Endodermal cell (in vitro differentiated cells): Measurements from ENCODE around the gene TXNDC12. TPM values are rescaled to one million over a fixed set of nuclear protein-coding genes. Genes with fewer than 3 reads are reported as not detected.
A peak's percentile ranks its signal among the peaks of the same experiment; 100 is the strongest.

Source experiments
- DNase-seq: peaks from one replicate; pipeline ENCODE4 v3.0.0-alpha.2; 2017
- H3K27ac ChIP-seq: 2 replicates; pipeline ENCODE4 v1.5.1; 2013; ENCODE audit warnings: mild to moderate bottlenecking, low read depth, low read length, moderate library complexity
- H3K27me3 ChIP-seq: 2 replicates; pipeline ENCODE4 v1.6.1; 2013; ENCODE audit warnings: mild to moderate bottlenecking, low read length, moderate library complexity; ENCODE audit not compliant: insufficient read depth, control insufficient read depth, poor library complexity, severe bottlenecking
- H3K36me3 ChIP-seq: 2 replicates; pipeline ENCODE4 v1.7.0; 2013; ENCODE audit warnings: mild to moderate bottlenecking, low read length, moderate library complexity; ENCODE audit not compliant: control insufficient read depth, insufficient read depth
- H3K4me1 ChIP-seq: one replicate; pipeline ENCODE4 v1.7.0; 2013; ENCODE audit warnings: low read length; ENCODE audit not compliant: control insufficient read depth, insufficient read depth
- H3K4me3 ChIP-seq: 2 replicates; pipeline ENCODE4 v1.5.1; 2013; ENCODE audit warnings: mild to moderate bottlenecking, low read length, moderate library complexity
- H3K9ac ChIP-seq: 2 replicates; pipeline ENCODE4 v1.6.1; 2013; ENCODE audit warnings: mild to moderate bottlenecking, low read length, moderate library complexity; ENCODE audit not compliant: poor library complexity, severe bottlenecking; ENCODE audit errors: extremely low read depth
- H3K9me3 ChIP-seq: 2 replicates; pipeline ENCODE4 v1.6.1; 2013; ENCODE audit warnings: mild to moderate bottlenecking, low read length, moderate library complexity; ENCODE audit not compliant: control insufficient read depth
- H3K27ac Mint-ChIP-seq: 2 replicates; pipeline ENCODE4 v1.8.0; 2020; ENCODE audit warnings: mixed read lengths
- H3K27me3 Mint-ChIP-seq: 2 replicates; pipeline ENCODE4 v1.8.0; 2021; ENCODE audit warnings: mild to moderate bottlenecking, mixed read lengths; ENCODE audit not compliant: insufficient read depth
- H3K36me3 Mint-ChIP-seq: 2 replicates; pipeline ENCODE4 v1.8.0; 2020; ENCODE audit warnings: low read depth, mixed read lengths
- H3K4me1 Mint-ChIP-seq: 2 replicates; pipeline ENCODE4 v1.8.0; 2020; ENCODE audit warnings: mixed read lengths
- H3K4me3 Mint-ChIP-seq: 2 replicates; pipeline ENCODE4 v1.8.0; 2020; ENCODE audit warnings: mild to moderate bottlenecking, moderate library complexity, mixed read lengths
- H3K9me3 Mint-ChIP-seq: 2 replicates; pipeline ENCODE4 v1.8.0; 2020; ENCODE audit warnings: mild to moderate bottlenecking, mixed read lengths
- CTCF ChIP-seq: fragments of 200-600 bp; sonication (generic); conservative IDR thresholded peaks from 2 replicates; pipeline ENCODE4 v1.5.0; 2021; ENCODE audit warnings: antibody characterized with exemption, mild to moderate bottlenecking
- WGBS, 2 experiments: methylation state at CpG; one replicate each; pipeline versions ENCODE4 v1.1.5 to v1.1.7; 2013; ENCODE audit warnings: missing lambda C conversion rate in 2 of 2, mixed read lengths in 1 of 2; ENCODE audit not compliant: insufficient coverage in 1 of 2, insufficient read length in 1 of 2; 5-methylcytosine and 5-hydroxymethylcytosine counted together
- total RNA-seq, 2 donors: library from RNA; stranded (reverse); fragmentation: NEBNext Ultra II Directional in 1 of 2; extraction: Animal tissue kit (Norgen Biotek cat#: 25700) in 1 of 2; gene quantifications; 2 replicates in 1 of 2; 3 replicates in 1 of 2; pipeline ENCODE4 v1.2.1, GENCODE V29; 2021

The TXNDC12 gene
- total RNA-seq, 2 donors from 2014 or later: 77.2 to 99.6 TPM

GRCh38 chr1:52037402-52037814 is 17.6 kb downstream of the TXNDC12 start:
- Mint-ChIP-seq H3K4me3 (no peak overlapping the region), H3K36me3 (peaks cover 38% of the 10 kb centered on the region), H3K4me1 (peaks cover 5% of the 10 kb centered on the region), H3K27me3 (no peaks in the 10 kb centered on the region), H3K27ac (no peak overlapping the region), H3K9me3 (no peaks in the 10 kb centered on the region)
- Histone ChIP-seq H3K27me3 (no peaks in the 10 kb centered on the region), H3K4me3 (no peak overlapping the region), H3K27ac (no peak overlapping the region), H3K36me3 (peaks cover 62% of the 10 kb centered on the region), H3K9me3 (no peaks in the 10 kb centered on the region), H3K4me1 (peaks cover 1% of the 10 kb centered on the region), H3K9ac (no peak overlapping the region)
- no peak for DNase-seq
- TF ChIP-seq CTCF: no peak
- 88 to 96% methylated on average over 5 of the region's 5 CpGs for WGBS, 2 experiments

- 86 to 100% methylated on average over 1 to 2 of the region's 2 CpGs for WGBS, 2 experiments
- H3K9me3 Mint-ChIP-seq: no peaks in the 10 kb centered on the region
- H3K9ac ChIP-seq: peak overlapping the region; percentile 70
- DNase-seq: no peak
- H3K4me3 ChIP-seq: peak overlapping the region; percentile 94
- H3K27me3 ChIP-seq: no peaks in the 10 kb centered on the region
- peak overlapping the region; percentile 94 for H3K27ac Mint-ChIP-seq
- peaks cover 34% of the 10 kb centered on the region for H3K36me3 Mint-ChIP-seq
- no peaks in the 10 kb centered on the region for H3K27me3 Mint-ChIP-seq
- TF ChIP-seq CTCF: no peak
- peaks cover 43% of the 10 kb centered on the region for H3K36me3 ChIP-seq
- peak overlapping the region; percentile 92 for H3K4me3 Mint-ChIP-seq
- H3K9me3 ChIP-seq: no peaks in the 10 kb centered on the region
- H3K4me1 Mint-ChIP-seq: peaks cover 18% of the 10 kb centered on the region
- no peak overlapping the region for H3K27ac ChIP-seq
- peaks cover 7% of the 10 kb centered on the region for H3K4me1 ChIP-seq
Measured at GRCh38 chr1:52034050-52034384, 21.0 kb downstream of the TXNDC12 start.

- no peaks in the 10 kb centered on the region for H3K9me3 Mint-ChIP-seq
Measured at GRCh38 chr1:52033190-52034049, 21.6 kb downstream of the TXNDC12 start, which contains the start of gene KTI12. Gene KTI12 (minus strand): TSS chr1:52033810. CDS start chr1:52033761, 49 bp downstream.

More at GRCh38 chr1:52033190-52034049, 21.6 kb downstream of the TXNDC12 start, which contains the start of gene KTI12:
- H3K4me1 ChIP-seq: peaks cover 7% of the 10 kb centered on the region
- DNase-seq: peak; percentile 92
- peak within 1 kb of the TSS; percentile 94 for H3K4me3 ChIP-seq
- H3K27me3 ChIP-seq: no peaks in the 10 kb centered on the region
- H3K27me3 Mint-ChIP-seq: no peaks in the 10 kb centered on the region
- WGBS, 2 experiments: 4 to 5% methylated on average over 41 to 78 of the region's 78 CpGs
- peak within 1 kb of the TSS; percentile 92 for H3K4me3 Mint-ChIP-seq
- H3K27ac ChIP-seq: peak within 1 kb of the TSS; percentile 25
- H3K36me3 Mint-ChIP-seq: peaks cover 29% of the 10 kb centered on the region
- H3K4me1 Mint-ChIP-seq: peaks cover 18% of the 10 kb centered on the region
- H3K9ac ChIP-seq: peak within 1 kb of the TSS; percentile 70
- H3K36me3 ChIP-seq: peaks cover 37% of the 10 kb centered on the region
- H3K27ac Mint-ChIP-seq: peak within 1 kb of the TSS; percentile 94
- TF ChIP-seq CTCF: no peak
- no peaks in the 10 kb centered on the region for H3K9me3 ChIP-seq
